GM23338 (cell line): Measurements from ENCODE around the gene PLD5. TPM values are rescaled to one million over a fixed set of nuclear protein-coding genes. Genes with fewer than 3 reads are reported as not detected.

Experiments
- ATAC-seq: fragments of 200-7000 bp; cut with Tn5 transposase; 3 replicates; pipeline ENCODE4 v1.9.1; 2020
- DNase-seq: peaks from one replicate; pipeline ENCODE4 v3.0.0-alpha.2; 2015; ENCODE audit warnings: low spot score
- H2AFZ ChIP-seq: fragments of 200-600 bp; sonication (generic); 2 replicates; pipeline ENCODE4 v1.8.0; 2016; ENCODE audit warnings: antibody characterized with exemption, mild to moderate bottlenecking, moderate library complexity
- H3F3A ChIP-seq: fragments of 200-600 bp; sonication (generic); replicated peaks from 2 replicates; pipeline ENCODE4 v1.8.0; 2017; ENCODE audit warnings: antibody characterized with exemption, mixed run types, low read depth
- H3K27ac ChIP-seq: fragments of 200-600 bp; sonication (generic); 2 replicates; pipeline ENCODE4 v1.6.1; 2016; ENCODE audit warnings: low read depth
- H3K27me3 ChIP-seq: fragments of 200-600 bp; sonication (generic); 2 replicates; pipeline ENCODE4 v1.8.0; 2016; ENCODE audit warnings: mild to moderate bottlenecking, mixed run types, moderate library complexity; ENCODE audit not compliant: insufficient read depth
- H3K36me3 ChIP-seq: fragments of 200-600 bp; sonication (generic); 2 replicates; pipeline ENCODE4 v1.8.0; 2016; ENCODE audit warnings: mild to moderate bottlenecking; ENCODE audit not compliant: insufficient read depth
- H3K4me1 ChIP-seq: fragments of 200-600 bp; sonication (generic); 2 replicates; pipeline ENCODE4 v1.8.0; 2016; ENCODE audit warnings: mild to moderate bottlenecking, moderate library complexity; ENCODE audit not compliant: insufficient read depth
- H3K4me2 ChIP-seq: fragments of 200-600 bp; sonication (generic); 2 replicates; pipeline ENCODE4 v1.7.1; 2017; ENCODE audit warnings: mixed run types
- H3K4me3 ChIP-seq: fragments of 200-600 bp; sonication (generic); 2 replicates; pipeline ENCODE4 v1.6.1; 2016; ENCODE audit warnings: mixed run types
- H3K79me2 ChIP-seq: fragments of 200-600 bp; sonication (generic); replicated peaks from 2 replicates; pipeline ENCODE4 v1.8.0; 2017; ENCODE audit warnings: mild to moderate bottlenecking; ENCODE audit not compliant: insufficient read depth
- H3K9me2 ChIP-seq: fragments of 200-600 bp; sonication (generic); 2 replicates; pipeline ENCODE4 v1.8.0; 2017; ENCODE audit not compliant: insufficient read depth
- H4K20me1 ChIP-seq: fragments of 200-600 bp; sonication (generic); replicated peaks from 2 replicates; pipeline ENCODE4 v1.8.0; 2017; ENCODE audit warnings: mild to moderate bottlenecking; ENCODE audit not compliant: insufficient read depth
- H3K27ac Mint-ChIP-seq: 2 replicates; pipeline ENCODE4 v1.8.0; 2020; ENCODE audit warnings: inconsistent platforms, mild to moderate bottlenecking, moderate library complexity, mixed read lengths
- H3K27me3 Mint-ChIP-seq: 3 replicates; pipeline ENCODE4 v1.8.0; 2022; ENCODE audit warnings: low read depth, mild to moderate bottlenecking, moderate library complexity, mixed read lengths, inconsistent platforms; ENCODE audit not compliant: insufficient read depth, poor library complexity
- H3K36me3 Mint-ChIP-seq: 3 replicates; pipeline ENCODE4 v1.8.0; 2021; ENCODE audit warnings: low read depth, mild to moderate bottlenecking, inconsistent platforms, moderate library complexity, mixed read lengths
- H3K4me1 Mint-ChIP-seq: 3 replicates; pipeline ENCODE4 v1.8.0; 2020; ENCODE audit warnings: mild to moderate bottlenecking, inconsistent platforms, mixed read lengths
- H3K4me3 Mint-ChIP-seq: 3 replicates; pipeline ENCODE4 v1.8.0; 2021; ENCODE audit warnings: moderate library complexity, mild to moderate bottlenecking, inconsistent platforms, mixed read lengths
- H3K9me3 Mint-ChIP-seq: 3 replicates; pipeline ENCODE4 v1.8.0; 2020; ENCODE audit warnings: moderate library complexity, mild to moderate bottlenecking, inconsistent platforms, mixed read lengths
- CTCF ChIP-seq, 2 experiments: fragments of 200-600 bp in 1 of 2; sonication (generic) in 1 of 2; conservative IDR thresholded peaks; 2 replicates each; pipeline versions ENCODE4 v1.5.1 to v1.6.1; 2016 to 2017; ENCODE audit warnings: antibody characterized with exemption in 2 of 2, low read depth in 2 of 2, mild to moderate bottlenecking in 2 of 2, moderate library complexity in 1 of 2
- ETS1 ChIP-seq: IDR thresholded peaks from 2 replicates; pipeline ENCODE4 v1.6.1; 2016; ENCODE audit warnings: antibody characterized with exemption
- EZH2phosphoT487 ChIP-seq: fragments of 200-600 bp; sonication (generic); IDR thresholded peaks from one replicate; pipeline ENCODE4 v1.8.1; 2018; ENCODE audit warnings: antibody characterized with exemption; ENCODE audit not compliant: unreplicated experiment
- JUNB ChIP-seq: IDR thresholded peaks from one replicate; pipeline ENCODE4 v1.6.1; 2016; ENCODE audit warnings: antibody characterized with exemption; ENCODE audit not compliant: unreplicated experiment
- NANOG ChIP-seq: IDR thresholded peaks from 2 replicates; pipeline ENCODE4 v1.6.1; 2016; ENCODE audit warnings: antibody characterized with exemption, borderline replicate concordance
- REST ChIP-seq: IDR thresholded peaks from one replicate; pipeline ENCODE4 v1.6.1; 2018; ENCODE audit warnings: antibody characterized with exemption; ENCODE audit not compliant: unreplicated experiment
- STAT1 ChIP-seq: IDR thresholded peaks from one replicate; pipeline ENCODE4 v1.6.1; 2016; ENCODE audit warnings: antibody characterized with exemption; ENCODE audit not compliant: unreplicated experiment
- ZNF331 ChIP-seq: fragments of 250-450 bp; sonication (Bioruptor Pico); IDR thresholded peaks from 2 replicates; pipeline ENCODE4 v1.5.0; 2020; ENCODE audit warnings: low read depth, mild to moderate bottlenecking, moderate library complexity
- ZNF462 ChIP-seq: fragments of 250-450 bp; sonication (Bioruptor Pico); IDR thresholded peaks from 2 replicates; pipeline ENCODE4 v1.5.0; 2020; ENCODE audit warnings: mild to moderate bottlenecking, moderate library complexity
- polyA plus RNA-seq: library from polyadenylated mRNA; unstranded; fragments of >200 nt; fragmentation: Nextera tagmentation; extraction: Ambion mirVana; gene quantifications from 2 replicates; pipeline ENCODE4 v1.2.1, GENCODE V29; 2016
- total RNA-seq: library from RNA; depleted of rRNA; stranded (reverse); fragments of >200 nt; shearing (Covaris generic); gene quantifications from 2 replicates; pipeline ENCODE4 v1.2.3, GENCODE V29; 2014

The PLD5 gene
- total and polyA plus RNA-seq, 2 experiments from 2014 or later = 5.5 to 5.8 TPM

GRCh38 chr1:242065813-242066212 lies 458.7 kb downstream of the PLD5 start (continued):
- no peak for TF ChIP-seq ZNF462 (CRISPR knock-in tag)

GRCh38 chr1:242062271-242062670 lies 462.2 kb downstream of the PLD5 start:
- Histone ChIP-seq H3K4me3 (no peak overlapping the region), H3K9me2 (no peaks in the 10 kb centered on the region), H3K79me2 (no peaks in the 10 kb centered on the region), H3K36me3 (no peaks in the 10 kb centered on the region), H3F3A (no peaks in the 10 kb centered on the region), H4K20me1 (no peaks in the 10 kb centered on the region), H3K4me2 (no peak overlapping the region), H2AFZ (no peak overlapping the region), H3K27ac (no peak overlapping the region), H3K4me1 (no peaks in the 10 kb centered on the region), H3K27me3 (no peaks in the 10 kb centered on the region)
- no peak for ATAC-seq
- peaks cover 2% of the 10 kb centered on the region; the same call in 2 of the 3 replicates for H3K4me1 Mint-ChIP-seq
- H3K9me3 Mint-ChIP-seq = peaks cover 2% of the 10 kb centered on the region; the same call in 2 of the 3 replicates
- no peaks in the 10 kb centered on the region; the same call in 2 of the 3 replicates for H3K36me3 Mint-ChIP-seq
- H3K27ac Mint-ChIP-seq = no peak overlapping the region
- H3K27me3 Mint-ChIP-seq = no peaks in the 10 kb centered on the region
- H3K4me3 Mint-ChIP-seq = no peak overlapping the region
- DNase-seq = no peak
- TF ChIP-seq STAT1 (no peak), NANOG (no peak), ETS1 (no peak), REST (no peak), CTCF (conservative IDR thresholded peaks at IDR 0.05; ENCODE audit: low read depth in 2 of 2) (no peak), JUNB (no peak), ZNF331 (CRISPR knock-in tag) (no peak), EZH2phosphoT487 (no peak)
